Activated T-cell treated with anti-CD3 and anti-CD28 coated beads, Interleukin-2, amount 50 U/mL, for 4 hours (primary cell): ENCODE data around the gene MRGPRG. TPM values are rescaled to one million over a fixed set of nuclear protein-coding genes. Genes with fewer than 3 reads are reported as not detected.

ENCODE experiments used
- ATAC-seq, 2 donors: fragments of 200-7000 bp; cut with Tn5 transposase; one replicate each; pipeline ENCODE4 v1.10.0; 2021
- DNase-seq: peaks from one replicate; pipeline ENCODE4 v3.0.0-alpha.2; 2020
- H3K27me3 Mint-ChIP-seq: one replicate; pipeline ENCODE4 v1.8.0; 2021; ENCODE audit warnings: low read depth, mixed read lengths
- H3K36me3 Mint-ChIP-seq: one replicate; pipeline ENCODE4 v1.8.0; 2022; ENCODE audit warnings: mixed read lengths; ENCODE audit not compliant: insufficient read depth
- H3K4me1 Mint-ChIP-seq: one replicate; pipeline ENCODE4 v1.8.0; 2021; ENCODE audit warnings: low read depth, mixed read lengths
- H3K4me3 Mint-ChIP-seq: one replicate; pipeline ENCODE4 v1.8.0; 2021; ENCODE audit warnings: mild to moderate bottlenecking, moderate library complexity, mixed read lengths
- H3K9me3 Mint-ChIP-seq: one replicate; pipeline ENCODE4 v1.8.0; 2021; ENCODE audit warnings: mixed read lengths
- total RNA-seq, 3 donors: library from RNA; stranded (reverse); gene quantifications; one replicate each; pipeline ENCODE4 v1.2.1, GENCODE V29; 2021

MRGPRG gene
- total RNA-seq, 3 donors from 2014 or later: not detected

DNA sequence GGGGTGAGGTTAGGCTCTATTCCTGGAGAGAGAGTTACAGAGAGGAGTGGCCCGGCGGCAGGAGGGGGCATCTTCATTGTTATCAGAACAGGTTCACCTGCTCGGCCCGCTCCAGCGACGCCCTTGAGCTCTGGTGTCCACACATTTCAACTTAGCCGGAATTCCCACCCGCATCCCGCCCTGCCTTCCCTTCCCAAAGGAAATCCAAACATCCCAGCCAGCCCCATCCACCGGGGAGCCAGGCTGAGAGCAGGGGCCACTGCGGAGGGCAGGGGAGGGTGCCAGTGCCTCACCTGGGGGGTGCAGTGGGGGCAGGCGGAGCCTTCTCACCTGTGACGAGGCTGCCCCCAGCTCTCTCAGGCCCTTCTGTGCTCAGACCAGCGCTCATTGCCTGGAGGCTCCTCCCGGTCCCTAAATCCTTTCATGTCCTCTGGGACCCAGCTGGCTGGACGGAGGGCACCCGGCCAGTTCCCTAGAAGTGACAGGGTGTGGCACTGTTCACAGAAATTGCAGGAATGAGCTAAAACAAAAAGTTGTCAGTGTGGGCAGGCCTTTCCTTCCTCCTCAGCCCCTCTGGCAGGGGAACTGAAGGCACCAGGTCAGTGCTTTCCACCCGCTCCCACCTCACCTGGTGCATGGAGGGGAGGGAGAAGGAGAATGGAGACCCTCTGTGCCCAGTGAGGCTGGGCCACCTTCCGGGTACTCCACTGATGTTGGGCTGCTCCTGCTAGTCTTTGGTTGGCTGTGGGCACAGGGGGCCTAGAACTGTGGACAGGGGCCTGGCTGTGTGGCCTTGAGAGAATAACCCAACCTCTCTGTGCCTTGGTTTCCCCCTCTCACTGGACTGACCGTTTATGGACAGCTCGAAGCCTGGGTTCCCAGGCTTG, 2.2 kb upstream of the MRGPRG start:
- ATAC-seq (no peak), DNase-seq (no peak)
- Mint-ChIP-seq H3K4me3 (no peak overlapping the region), H3K4me1 (peaks cover 12% of the 10 kb centered on the region), H3K27me3 (peaks cover 26% of the 10 kb centered on the region), H3K36me3 (no peaks in the 10 kb centered on the region), H3K9me3 (no peaks in the 10 kb centered on the region)

DNA sequence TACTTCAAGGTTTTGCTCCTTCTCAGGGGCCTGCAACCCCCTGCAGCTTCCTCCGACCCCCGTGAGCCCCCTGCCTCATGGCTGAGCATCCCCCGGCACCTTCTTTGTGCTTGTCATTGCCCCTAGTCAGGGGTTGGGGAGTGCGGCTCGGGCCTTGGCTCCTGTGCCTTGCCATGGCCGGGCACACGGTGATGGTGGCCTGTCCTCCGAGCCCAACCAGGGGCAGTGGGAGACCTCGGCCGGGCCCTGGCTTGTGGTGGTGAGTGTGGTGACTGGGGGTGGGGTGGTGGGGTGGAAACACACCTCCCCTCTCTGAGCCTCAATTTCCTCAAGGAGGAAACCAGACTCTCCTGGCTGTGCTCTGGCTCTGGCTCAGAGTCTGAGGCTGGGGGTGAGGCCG, 1.5 kb upstream of the MRGPRG start:
- ATAC-seq (no peak), DNase-seq (no peak)
- H3K9me3 Mint-ChIP-seq: no peaks in the 10 kb centered on the region
- H3K4me3 Mint-ChIP-seq: no peak overlapping the region
- H3K36me3 Mint-ChIP-seq: no peaks in the 10 kb centered on the region
- peaks cover 32% of the 10 kb centered on the region for H3K27me3 Mint-ChIP-seq
- H3K4me1 Mint-ChIP-seq: peaks cover 12% of the 10 kb centered on the region

GRCh38 chr11:3219281-3219892, 774 bp upstream of the MRGPRG start:
- H3K36me3 Mint-ChIP-seq: no peaks in the 10 kb centered on the region
- peaks cover 12% of the 10 kb centered on the region for H3K4me1 Mint-ChIP-seq
- peaks cover 30% of the 10 kb centered on the region for H3K27me3 Mint-ChIP-seq
- no peaks in the 10 kb centered on the region for H3K9me3 Mint-ChIP-seq
- no peak for ATAC-seq
- DNase-seq: no peak
- H3K4me3 Mint-ChIP-seq: no peak overlapping the region

GRCh38 chr11:3217818-3218482, 663 bp downstream of the MRGPRG start:
- Mint-ChIP-seq H3K4me3 (no peak overlapping the region), H3K27me3 (peaks cover 35% of the 10 kb centered on the region), H3K9me3 (no peaks in the 10 kb centered on the region), H3K36me3 (no peaks in the 10 kb centered on the region), H3K4me1 (peaks cover 9% of the 10 kb centered on the region)
- ATAC-seq (no peak), DNase-seq (no peak)

- Mint-ChIP-seq H3K4me1 (peaks cover 5% of the 10 kb centered on the region), H3K4me3 (no peak overlapping the region), H3K36me3 (no peaks in the 10 kb centered on the region), H3K27me3 (peaks cover 32% of the 10 kb centered on the region), H3K9me3 (peaks cover 9% of the 10 kb centered on the region)
- DNase-seq: no peak
- ATAC-seq: no peak
These were observed 2.5 kb downstream of the MRGPRG start for GRCh38 chr11:3216027-3216525.

DNA sequence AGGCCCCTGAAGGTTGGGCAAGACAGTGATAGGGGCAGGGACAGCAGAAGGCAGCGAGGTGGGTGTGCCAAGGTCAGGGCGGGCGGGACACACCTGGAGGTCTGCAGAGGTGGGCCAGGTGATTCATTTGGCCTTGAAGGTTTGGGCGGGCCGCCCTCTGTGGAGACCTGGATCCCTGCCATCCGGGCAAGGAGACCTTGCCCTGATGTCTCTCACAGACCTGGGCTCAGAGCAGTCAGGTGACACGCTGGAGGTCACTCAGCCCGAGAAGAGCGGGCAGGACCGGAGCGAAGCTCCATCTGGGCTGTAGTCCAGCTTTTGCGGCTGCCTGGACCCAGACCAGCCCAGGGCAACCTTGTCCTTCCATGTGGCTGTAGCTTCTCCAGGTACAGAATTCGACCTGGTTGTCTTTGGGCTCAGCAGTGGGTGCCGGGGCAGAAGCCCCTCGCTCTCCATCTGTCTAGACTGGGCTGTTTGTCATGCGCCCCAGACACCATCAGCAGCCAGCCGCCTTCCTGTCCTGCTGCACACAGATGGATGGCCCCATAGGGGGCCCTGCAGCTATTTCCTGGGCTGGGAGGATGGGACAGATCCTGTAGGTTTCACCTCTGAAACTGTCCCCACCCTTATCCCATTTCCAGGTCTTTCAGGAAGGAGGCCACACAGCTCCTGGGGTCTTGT, 3.1 kb downstream of the MRGPRG start:
- DNase-seq: no peak
- peaks cover 5% of the 10 kb centered on the region for H3K4me1 Mint-ChIP-seq

DNA sequence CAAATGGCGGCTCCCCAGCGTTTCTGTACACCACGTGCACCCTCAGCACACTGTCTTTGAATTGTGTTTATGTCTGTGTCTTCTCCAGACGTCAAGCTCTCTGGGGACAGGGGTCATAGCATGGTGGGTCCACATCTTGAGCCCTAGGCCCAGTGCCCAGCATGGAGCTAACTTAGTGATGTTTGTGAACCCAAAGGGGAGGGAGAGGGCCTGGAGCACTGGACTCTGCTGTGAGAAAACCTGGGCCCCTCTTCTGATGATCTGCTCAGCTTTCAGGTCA, 4.3 kb downstream of the MRGPRG start:
- ATAC-seq (no peak), DNase-seq (no peak)
- Mint-ChIP-seq H3K4me3 (no peak overlapping the region), H3K27me3 (peaks cover 30% of the 10 kb centered on the region), H3K9me3 (peaks cover 13% of the 10 kb centered on the region), H3K36me3 (no peaks in the 10 kb centered on the region), H3K4me1 (peaks cover 5% of the 10 kb centered on the region)

More for the DNA sequence above, 3.1 kb downstream of the MRGPRG start:
- ATAC-seq: no peak
- H3K27me3 Mint-ChIP-seq: peaks cover 32% of the 10 kb centered on the region
- H3K9me3 Mint-ChIP-seq: peaks cover 13% of the 10 kb centered on the region
- no peaks in the 10 kb centered on the region for H3K36me3 Mint-ChIP-seq
- H3K4me3 Mint-ChIP-seq: no peak overlapping the region

DNA sequence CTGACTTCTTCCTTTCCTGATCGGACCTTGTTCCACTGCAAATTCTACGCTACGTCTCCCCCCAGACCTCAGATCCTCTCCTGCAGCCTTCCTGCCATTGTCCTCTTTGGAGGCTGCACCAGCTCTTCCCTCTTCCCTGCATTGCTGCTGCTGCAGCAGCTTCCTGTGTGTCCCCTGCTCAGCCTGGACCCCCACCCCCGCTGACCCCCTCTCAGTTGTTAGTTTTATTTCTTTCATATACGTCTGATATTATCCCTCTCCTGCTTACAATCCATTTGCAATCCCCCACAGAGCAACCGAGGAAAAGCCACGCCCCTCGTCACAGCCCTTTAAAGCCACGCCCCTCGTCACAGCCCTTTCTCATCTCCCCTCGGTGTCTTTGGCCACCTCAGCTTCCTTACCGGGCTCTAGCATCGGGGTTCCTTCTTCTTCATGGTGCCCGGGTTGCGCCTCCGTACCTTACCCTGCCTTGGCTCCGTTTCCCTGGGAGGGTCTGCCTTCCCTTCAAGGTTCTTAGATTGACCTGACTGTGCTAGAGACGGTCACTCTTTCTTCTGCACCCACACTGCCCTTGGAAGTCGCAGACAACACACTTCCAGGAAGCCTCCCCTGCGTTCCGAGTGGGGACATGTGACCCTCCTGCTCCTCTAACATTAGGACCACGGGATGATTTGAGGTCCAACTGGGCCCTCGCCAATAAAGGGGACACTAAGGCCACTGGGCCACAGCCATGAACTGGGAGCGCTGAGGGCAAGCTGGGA, 4.8 kb downstream of the MRGPRG start:
- no peak for ATAC-seq
- H3K4me3 Mint-ChIP-seq: no peak overlapping the region
- DNase-seq: no peak
- peaks cover 13% of the 10 kb centered on the region for H3K9me3 Mint-ChIP-seq
- peaks cover 30% of the 10 kb centered on the region for H3K27me3 Mint-ChIP-seq
- H3K36me3 Mint-ChIP-seq: no peaks in the 10 kb centered on the region
- peaks cover 5% of the 10 kb centered on the region for H3K4me1 Mint-ChIP-seq

GRCh38 chr11:3208272-3208671, 10.3 kb downstream of the MRGPRG start:
- no peaks in the 10 kb centered on the region for H3K36me3 Mint-ChIP-seq
- no peak overlapping the region for H3K4me3 Mint-ChIP-seq
- H3K27me3 Mint-ChIP-seq: peaks cover 4% of the 10 kb centered on the region
- peaks cover 13% of the 10 kb centered on the region for H3K9me3 Mint-ChIP-seq
- H3K4me1 Mint-ChIP-seq: no peaks in the 10 kb centered on the region
- no peak for ATAC-seq
- DNase-seq: no peak

- ATAC-seq (no peak), DNase-seq (no peak)
These were observed 11.0 kb downstream of the MRGPRG start for GRCh38 chr11:3207526-3208189.

GRCh38 chr11:3206922-3207204, 11.8 kb downstream of the MRGPRG start:
- no peak overlapping the region for H3K4me3 Mint-ChIP-seq
- H3K36me3 Mint-ChIP-seq: no peaks in the 10 kb centered on the region
- peaks cover 2% of the 10 kb centered on the region for H3K4me1 Mint-ChIP-seq
- peaks cover 10% of the 10 kb centered on the region for H3K27me3 Mint-ChIP-seq
- ATAC-seq (no peak), DNase-seq (no peak)
- H3K9me3 Mint-ChIP-seq: peaks cover 10% of the 10 kb centered on the region

More at GRCh38 chr11:3207526-3208189, 11.0 kb downstream of the MRGPRG start:
- H3K9me3 Mint-ChIP-seq: peaks cover 13% of the 10 kb centered on the region
- no peak overlapping the region for H3K4me3 Mint-ChIP-seq
- peaks cover under 1% of the 10 kb centered on the region for H3K4me1 Mint-ChIP-seq
- H3K36me3 Mint-ChIP-seq: no peaks in the 10 kb centered on the region
- peaks cover 5% of the 10 kb centered on the region for H3K27me3 Mint-ChIP-seq

DNA sequence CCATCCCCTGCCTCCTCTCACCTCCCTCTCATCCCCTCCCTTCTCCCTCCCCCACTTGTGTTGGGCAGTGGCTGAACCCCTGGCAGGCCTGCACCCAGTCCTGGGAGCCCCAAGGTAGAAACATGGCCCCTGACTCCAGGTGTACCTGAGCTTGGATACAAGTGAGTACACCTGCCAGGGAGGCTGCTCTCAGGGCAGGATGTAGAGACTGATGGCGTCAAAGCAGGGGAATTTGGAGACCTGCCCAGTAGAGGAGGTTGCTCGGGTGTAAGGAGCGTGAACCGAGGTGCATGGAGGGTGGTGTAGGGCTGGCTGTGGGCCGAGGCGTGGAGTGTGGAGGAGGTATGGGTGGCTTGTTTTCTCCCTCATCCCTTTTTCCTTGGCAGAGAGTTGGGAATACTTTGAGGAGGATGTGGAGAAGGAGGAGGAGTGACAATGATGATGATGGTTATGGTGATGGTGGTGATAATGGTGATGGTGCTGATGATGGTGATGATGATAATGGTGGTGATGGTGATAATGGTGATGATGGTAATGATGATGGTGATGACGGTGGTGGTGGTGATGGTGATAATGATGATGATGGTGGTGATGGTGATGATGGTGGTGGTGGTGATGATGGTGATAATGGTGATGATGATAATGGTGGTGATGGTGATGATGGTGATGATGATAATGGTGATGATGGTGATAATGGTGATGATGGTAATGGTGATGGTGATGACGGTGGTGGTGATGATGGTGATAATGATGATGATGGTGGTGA, 12.3 kb downstream of the MRGPRG start:
- H3K36me3 Mint-ChIP-seq: no peaks in the 10 kb centered on the region
- peaks cover 14% of the 10 kb centered on the region for H3K27me3 Mint-ChIP-seq
- no peak for DNase-seq
- H3K9me3 Mint-ChIP-seq: peaks cover 5% of the 10 kb centered on the region
- peaks cover 2% of the 10 kb centered on the region for H3K4me1 Mint-ChIP-seq
- no peak for ATAC-seq
- H3K4me3 Mint-ChIP-seq: no peak overlapping the region
